Measurements from ENCODE around the gene CD207. TPM values are rescaled to one million over a fixed set of nuclear protein-coding genes. Genes with fewer than 3 reads are reported as not detected.

CD207 gene
- polyA plus RNA-seq, 1 experiment, result not detected

DNA sequence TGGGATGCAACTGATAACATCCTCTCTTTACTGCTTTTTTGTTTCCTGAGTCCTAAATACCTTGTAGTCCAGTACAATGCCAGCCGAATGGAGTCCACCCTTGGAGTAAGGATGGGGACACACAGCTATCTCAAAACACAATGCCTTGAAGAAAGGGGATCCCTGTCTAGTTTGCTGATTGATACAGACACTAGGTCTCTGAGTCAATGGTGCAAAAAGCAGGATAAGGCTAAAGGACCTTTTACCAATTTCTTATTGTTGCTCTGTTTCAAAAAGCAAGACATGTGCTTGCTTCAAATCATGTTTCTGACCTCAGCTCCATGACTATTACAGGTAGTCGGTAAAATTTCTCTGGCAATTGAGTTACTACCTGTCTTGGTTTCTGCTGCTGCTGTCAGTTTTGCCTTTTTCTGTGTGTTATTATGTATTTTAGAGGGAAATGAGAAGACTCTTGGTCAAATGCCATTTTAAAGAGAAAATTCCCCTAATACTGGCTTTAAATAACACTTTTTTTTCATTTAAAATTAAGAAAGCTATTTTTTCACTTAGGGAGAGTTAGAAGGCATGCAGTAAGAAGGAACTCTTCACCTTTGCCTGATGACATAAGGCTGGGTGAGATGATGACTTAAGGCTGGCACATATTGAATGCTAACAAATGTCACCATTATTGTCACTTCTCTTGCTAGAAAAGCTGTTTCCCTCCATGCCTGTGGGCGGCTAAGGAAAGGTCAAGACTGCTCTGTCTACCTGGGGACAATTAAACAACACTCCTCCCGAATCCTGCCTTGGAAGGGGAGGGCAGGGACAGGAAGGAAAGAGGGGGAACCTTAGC lies 40.2 kb downstream of the CD207 start:
- no peak for DNase-seq (ENCODE audit: low read depth, low spot score)
- POLR2A ChIA-PET, result no interaction called here
- Histone ChIP-seq H3K27me3 (ENCODE audit: control insufficient read depth, insufficient read depth, low read length) (peaks cover 12% of the 10 kb centered on the region), H3K9me3 (ENCODE audit: control insufficient read depth, insufficient read depth, low read length) (no peaks in the 10 kb centered on the region), H3K4me3 (ENCODE audit: low read depth, low read length) (no peak overlapping the region), H3K27ac (ENCODE audit: low read depth, low read length) (no peak overlapping the region)
- CTCF ChIA-PET, result no interaction called here
- TF ChIP-seq, protein P1, sequence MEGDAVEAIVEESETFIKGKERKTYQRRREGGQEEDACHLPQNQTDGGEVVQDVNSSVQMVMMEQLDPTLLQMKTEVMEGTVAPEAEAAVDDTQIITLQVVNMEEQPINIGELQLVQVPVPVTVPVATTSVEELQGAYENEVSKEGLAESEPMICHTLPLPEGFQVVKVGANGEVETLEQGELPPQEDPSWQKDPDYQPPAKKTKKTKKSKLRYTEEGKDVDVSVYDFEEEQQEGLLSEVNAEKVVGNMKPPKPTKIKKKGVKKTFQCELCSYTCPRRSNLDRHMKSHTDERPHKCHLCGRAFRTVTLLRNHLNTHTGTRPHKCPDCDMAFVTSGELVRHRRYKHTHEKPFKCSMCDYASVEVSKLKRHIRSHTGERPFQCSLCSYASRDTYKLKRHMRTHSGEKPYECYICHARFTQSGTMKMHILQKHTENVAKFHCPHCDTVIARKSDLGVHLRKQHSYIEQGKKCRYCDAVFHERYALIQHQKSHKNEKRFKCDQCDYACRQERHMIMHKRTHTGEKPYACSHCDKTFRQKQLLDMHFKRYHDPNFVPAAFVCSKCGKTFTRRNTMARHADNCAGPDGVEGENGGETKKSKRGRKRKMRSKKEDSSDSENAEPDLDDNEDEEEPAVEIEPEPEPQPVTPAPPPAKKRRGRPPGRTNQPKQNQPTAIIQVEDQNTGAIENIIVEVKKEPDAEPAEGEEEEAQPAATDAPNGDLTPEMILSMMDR (IDR thresholded peaks at IDR 0.05; ENCODE audit: low read depth, low read length), result no peak

DNA sequence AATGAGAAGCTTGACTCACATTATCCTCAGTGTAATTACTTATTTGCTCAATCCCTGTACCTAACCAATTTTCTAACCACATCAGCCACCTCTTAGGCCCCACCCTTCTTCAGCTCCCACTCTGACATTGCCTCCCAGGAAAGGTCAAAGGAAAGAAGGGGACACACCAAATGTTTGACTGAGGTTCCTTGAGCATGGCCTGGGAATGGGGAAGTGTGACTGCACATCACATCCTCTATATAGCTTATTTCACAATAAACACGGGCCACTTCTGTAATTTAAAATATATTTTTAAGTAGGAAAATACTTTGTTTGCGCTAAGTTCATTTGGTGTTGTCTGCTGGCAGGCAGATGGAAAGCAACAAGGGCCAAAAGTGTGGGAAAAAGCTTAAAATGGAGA lies 42.2 kb downstream of the CD207 start:
- H3K9me3 ChIP-seq (ENCODE audit: control insufficient read depth, insufficient read depth, low read length), result no peaks in the 10 kb centered on the region; the same call in 1 of the 2 replicates
- TF ChIP-seq, protein P1 (IDR thresholded peaks at IDR 0.05; ENCODE audit: low read depth, low read length), result no peak
- no peak overlapping the region for H3K27ac ChIP-seq (ENCODE audit: low read depth, low read length)
- ChIA-PET POLR2A (no interaction called here), CTCF (no interaction called here)
- H3K27me3 ChIP-seq (ENCODE audit: control insufficient read depth, insufficient read depth, low read length), result peaks cover 24% of the 10 kb centered on the region
- DNase-seq (ENCODE audit: low read depth, low spot score), result no peak
- H3K4me3 ChIP-seq (ENCODE audit: low read depth, low read length), result no peak overlapping the region

DNA sequence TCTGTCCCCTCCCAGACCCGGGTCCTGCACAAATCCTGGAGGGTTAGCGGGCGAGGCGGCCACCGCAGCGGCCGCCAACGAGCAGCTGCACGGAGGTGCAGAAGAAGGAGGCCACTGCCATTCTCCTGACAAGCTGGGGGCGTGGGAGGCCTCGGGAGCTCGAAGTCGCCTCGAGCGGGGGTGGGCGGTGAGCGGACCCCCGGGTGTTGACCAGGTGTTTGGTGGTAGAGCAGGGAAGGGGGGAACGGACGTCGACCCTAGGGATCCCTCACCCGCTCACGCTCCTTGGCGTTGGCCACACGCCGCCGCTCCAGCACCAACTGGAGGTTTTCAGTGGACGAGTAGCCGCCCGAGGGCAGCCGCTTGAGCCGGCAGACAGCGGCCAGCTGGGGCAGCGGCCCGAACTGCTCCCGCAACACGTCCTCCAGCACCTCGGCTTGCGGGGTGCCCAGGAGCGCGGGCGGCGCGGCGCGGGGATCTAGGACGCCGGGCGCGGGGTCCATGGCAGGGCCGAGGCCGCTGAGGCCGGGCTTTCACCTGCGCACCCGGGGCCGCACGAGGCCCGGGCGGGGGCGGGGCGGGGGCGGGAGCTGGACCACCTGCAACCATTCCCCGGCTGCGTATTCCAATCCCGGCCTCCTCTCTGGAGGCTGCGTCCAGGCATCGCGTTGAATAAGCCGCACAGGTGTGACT lies 45.3 kb downstream of the CD207 start, which contains the start of gene FIGLA:
FIGLA (minus strand) TSS at position 508 of the 693 bp plus-strand sequence; CDS start at position 503, 5 bp downstream.
- H3K9me3 ChIP-seq (ENCODE audit: control insufficient read depth, insufficient read depth, low read length), result no peaks in the 10 kb centered on the region; the same call in 1 of the 2 replicates
- H3K27me3 ChIP-seq (ENCODE audit: control insufficient read depth, insufficient read depth, low read length), result peaks cover 27% of the 10 kb centered on the region
- DNase-seq (ENCODE audit: low read depth, low spot score), result no peak
- CTCF ChIA-PET, result interaction anchor here (0.5 to 0.9 kb wide), 4 partner anchors 34 to 365 kb away, joined by 3 to 4 read pairs (median 3); no protein-coding TSS in a partner anchor
- no peak within 1 kb of the TSS for H3K4me3 ChIP-seq (ENCODE audit: low read depth, low read length)
- no peak within 1 kb of the TSS for H3K27ac ChIP-seq (ENCODE audit: low read depth, low read length)
- TF ChIP-seq, protein P1 (IDR thresholded peaks at IDR 0.05; ENCODE audit: low read depth, low read length), result no peak
- POLR2A ChIA-PET, result no interaction called here

DNA sequence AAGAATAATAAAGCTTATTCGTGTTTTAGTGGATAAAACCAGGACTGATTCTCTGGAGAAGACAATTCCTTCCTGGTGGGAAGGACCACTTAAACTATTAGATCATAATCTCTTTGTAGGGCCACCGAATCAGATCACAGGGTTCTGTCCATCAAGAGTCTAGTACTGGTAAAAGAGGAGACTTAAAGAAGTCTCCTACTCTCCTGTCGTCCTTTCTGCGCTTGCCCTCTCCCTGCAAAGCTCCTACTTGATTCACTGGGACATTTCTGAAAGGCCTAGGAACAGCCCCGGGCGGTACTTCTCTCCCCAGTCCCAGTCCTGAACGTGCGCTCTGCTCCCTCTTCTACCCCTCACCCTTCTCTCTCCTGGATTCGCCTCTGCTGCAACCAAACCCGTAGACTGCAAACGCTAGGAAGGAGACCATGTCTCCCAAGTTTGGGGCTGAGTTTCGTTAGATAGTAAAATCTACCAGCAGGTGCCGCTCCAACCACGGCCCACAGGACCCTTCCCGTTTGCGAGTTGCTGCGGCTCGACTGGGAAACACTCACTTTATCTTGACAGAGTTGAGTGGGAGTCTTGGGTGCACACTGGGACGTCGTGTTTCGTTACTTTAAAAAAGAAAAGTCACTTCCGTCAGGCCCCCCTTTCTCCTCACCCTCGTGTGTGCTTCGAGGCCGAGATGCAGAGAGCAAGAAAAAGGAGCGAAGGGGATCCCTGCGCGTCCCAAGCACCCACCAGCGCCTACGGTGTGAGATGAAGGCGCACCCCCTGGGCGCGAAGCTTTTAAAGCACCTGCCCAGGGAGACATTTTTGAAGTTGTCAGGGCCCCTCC lies 46.1 kb downstream of the CD207 start:
- DNase-seq (ENCODE audit: low read depth, low spot score), result no peak
- H3K9me3 ChIP-seq (ENCODE audit: control insufficient read depth, insufficient read depth, low read length), result no peaks in the 10 kb centered on the region; the same call in 1 of the 2 replicates
- TF ChIP-seq, protein P1 (IDR thresholded peaks at IDR 0.05; ENCODE audit: low read depth, low read length), result peak; percentile 61
- H3K4me3 ChIP-seq (ENCODE audit: low read depth, low read length), result no peak overlapping the region
- H3K27me3 ChIP-seq (ENCODE audit: control insufficient read depth, insufficient read depth, low read length), result peaks cover 27% of the 10 kb centered on the region
- POLR2A ChIA-PET, result no interaction called here
- CTCF ChIA-PET, result interaction anchor here (0.6 to 1.5 kb wide), 5 partner anchors 15 to 1307 kb away, joined by 3 to 5 read pairs (median 3); no protein-coding TSS in a partner anchor
- no peak overlapping the region for H3K27ac ChIP-seq (ENCODE audit: low read depth, low read length)
